DMS114 treated with DMSO at 0.1 percent for 48 hours (cell line): ENCODE results near the gene PIK3R1.

ENCODE experiments used
- DNase-seq: peaks from one replicate; lab custom pipeline; 2025; ENCODE audit not compliant: unreplicated experiment; lab: John Stamatoyannopoulos, UW

PIK3R1 gene

GRCh38 chr5:68250661-68251298, 35.2 kb downstream of the PIK3R1 start:
- no peak for DNase-seq

GRCh38 chr5:68251386-68251785, 35.8 kb downstream of the PIK3R1 start:
- DNase-seq, result no peak

- DNase-seq, result no peak
These were observed 36.4 kb downstream of the PIK3R1 start for GRCh38 chr5:68251804-68252522.

GRCh38 chr5:68252673-68253623, 37.4 kb downstream of the PIK3R1 start:
- DNase-seq, result peak; percentile 43

- no peak for DNase-seq
These were observed 38.3 kb downstream of the PIK3R1 start for GRCh38 chr5:68253624-68254585.

- no peak for DNase-seq
These were observed 39.3 kb downstream of the PIK3R1 start for GRCh38 chr5:68254810-68255209.

- DNase-seq, result no peak
These were observed 40.0 kb downstream of the PIK3R1 start for GRCh38 chr5:68255305-68256120.

- DNase-seq, result no peak
These were observed 41.7 kb downstream of the PIK3R1 start for GRCh38 chr5:68257210-68257609.

GRCh38 chr5:68258531-68258930, 43.0 kb downstream of the PIK3R1 start:
- DNase-seq, result no peak

- no peak for DNase-seq
These were observed 44.1 kb downstream of the PIK3R1 start for GRCh38 chr5:68259700-68260099.

- DNase-seq, result no peak
These were observed 44.9 kb downstream of the PIK3R1 start for GRCh38 chr5:68260467-68260866.

GRCh38 chr5:68261169-68261568, 45.6 kb downstream of the PIK3R1 start:
- DNase-seq, result no peak

- no peak for DNase-seq
These were observed 46.1 kb downstream of the PIK3R1 start for GRCh38 chr5:68261569-68262065.

GRCh38 chr5:68264024-68264956, 48.7 kb downstream of the PIK3R1 start:
- DNase-seq, result no peak

- no peak for DNase-seq
These were observed 49.8 kb downstream of the PIK3R1 start for GRCh38 chr5:68265347-68265746.

- no peak for DNase-seq
These were observed 50.4 kb downstream of the PIK3R1 start for GRCh38 chr5:68265822-68266395.

- DNase-seq, result no peak
These were observed 50.9 kb downstream of the PIK3R1 start for GRCh38 chr5:68266457-68266856.

- no peak for DNase-seq
These were observed 51.5 kb downstream of the PIK3R1 start for GRCh38 chr5:68267066-68267465.
